ENCODE data around the gene NKAIN2.

Gene NKAIN2

DNA sequence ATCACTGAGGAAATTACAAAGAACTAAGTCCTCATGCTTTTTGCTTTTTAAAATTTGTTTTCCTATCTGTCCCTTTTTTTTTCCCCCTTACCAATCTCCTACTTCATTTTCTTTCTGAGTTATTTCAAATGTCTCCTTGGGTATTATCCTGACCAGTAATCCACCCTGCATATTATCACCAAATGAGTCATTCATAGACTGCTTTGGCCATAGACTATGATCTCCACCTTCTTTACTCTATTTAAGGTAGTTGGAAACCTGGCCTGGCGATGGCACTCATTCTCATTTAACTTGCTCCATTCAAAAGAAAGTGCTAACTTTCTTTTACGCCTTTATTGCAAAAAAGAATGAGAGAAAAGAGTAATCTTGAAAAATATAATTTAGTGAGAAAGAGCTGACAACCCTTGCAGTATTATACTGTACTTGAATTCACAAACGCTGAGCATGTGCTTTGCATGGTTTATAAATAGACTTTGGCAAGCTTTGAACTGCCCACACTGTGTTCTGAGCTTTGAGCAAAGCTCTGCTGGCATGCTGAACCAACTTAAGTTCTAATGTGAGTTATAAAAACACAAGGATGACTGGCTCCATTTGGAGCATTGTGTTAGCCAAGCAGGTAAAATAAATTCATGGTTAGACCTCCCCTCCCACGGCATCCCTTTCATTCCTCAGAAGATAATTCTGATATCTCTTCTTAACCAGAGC is 198.9 kb downstream of the NKAIN2 start:
- H3K9me3 ChIP-seq = no peaks in the 10 kb centered on the region
- no peaks in the 10 kb centered on the region for H3K4me1 ChIP-seq
- no peak for DNase-seq
- H3K27me3 ChIP-seq = no peaks in the 10 kb centered on the region
- no peak for TF ChIP-seq CTCF (IDR thresholded peaks at IDR 0.05; ENCODE audit: low read depth, low read length)
- no peak overlapping the region for H3K4me3 ChIP-seq (ENCODE audit: low read depth, low read length)
- no peaks in the 10 kb centered on the region for H3K36me3 ChIP-seq

- no peak for DNase-seq
- Histone ChIP-seq H3K36me3 (no peaks in the 10 kb centered on the region), H3K4me3 (ENCODE audit: low read depth, low read length) (no peak overlapping the region), H3K4me1 (no peaks in the 10 kb centered on the region), H3K27me3 (no peaks in the 10 kb centered on the region), H3K9me3 (no peaks in the 10 kb centered on the region; the same call in 1 of the 2 replicates)
- no peak for TF ChIP-seq CTCF (IDR thresholded peaks at IDR 0.05; ENCODE audit: low read depth, low read length)
These were observed 203.6 kb downstream of the NKAIN2 start for GRCh38 chr6:124007266-124007665.

- no peaks in the 10 kb centered on the region for H3K4me1 ChIP-seq
- no peaks in the 10 kb centered on the region for H3K27me3 ChIP-seq
- no peaks in the 10 kb centered on the region; the same call in 1 of the 2 replicates for H3K9me3 ChIP-seq
- H3K4me3 ChIP-seq (ENCODE audit: low read depth, low read length) = no peak overlapping the region
- no peaks in the 10 kb centered on the region for H3K36me3 ChIP-seq
- TF ChIP-seq CTCF (IDR thresholded peaks at IDR 0.05; ENCODE audit: low read depth, low read length) = no peak
- DNase-seq = no peak
These were observed 204.6 kb downstream of the NKAIN2 start for GRCh38 chr6:124008000-124008987.

DNA sequence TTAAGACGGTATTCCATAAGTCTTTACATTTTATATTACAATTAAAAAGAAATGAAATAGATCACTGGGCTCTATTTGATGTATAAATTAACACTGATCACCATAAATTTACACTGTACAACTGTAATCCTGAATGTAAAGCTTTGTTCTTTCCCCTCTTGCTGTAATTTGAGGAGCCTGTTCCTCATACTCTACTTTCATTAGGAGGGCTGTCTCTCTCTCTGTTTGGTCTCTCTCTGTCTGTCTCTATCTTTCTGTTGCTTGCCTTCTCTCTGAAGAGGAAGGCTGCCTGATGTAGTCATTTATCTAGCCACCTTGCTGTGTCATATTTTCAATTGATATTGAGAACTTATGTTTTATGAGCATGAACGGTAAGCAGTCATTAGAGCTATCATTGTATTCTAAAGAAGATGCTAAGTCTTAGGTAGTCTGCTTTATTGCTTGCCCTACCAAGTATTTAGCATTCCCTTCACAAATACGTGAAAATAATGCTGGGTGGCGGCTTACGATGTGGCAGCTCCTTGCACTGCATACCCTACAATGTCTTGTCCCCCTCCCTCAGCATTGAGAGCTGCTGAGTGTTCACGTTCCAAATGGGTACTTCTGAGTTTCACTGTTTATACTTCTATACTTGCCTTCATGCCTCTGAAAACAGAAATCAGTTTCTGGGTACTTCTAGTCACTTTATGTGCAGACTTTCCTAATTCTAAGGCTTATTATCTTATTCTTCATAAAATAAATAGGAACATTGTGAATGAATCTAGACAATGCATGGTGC is 205.5 kb downstream of the NKAIN2 start:
- Histone ChIP-seq H3K36me3 (no peaks in the 10 kb centered on the region), H3K4me1 (no peaks in the 10 kb centered on the region), H3K27me3 (no peaks in the 10 kb centered on the region), H3K4me3 (ENCODE audit: low read depth, low read length) (no peak overlapping the region), H3K9me3 (no peaks in the 10 kb centered on the region; the same call in 1 of the 2 replicates)
- DNase-seq = no peak
- no peak for TF ChIP-seq CTCF (IDR thresholded peaks at IDR 0.05; ENCODE audit: low read depth, low read length)

DNA sequence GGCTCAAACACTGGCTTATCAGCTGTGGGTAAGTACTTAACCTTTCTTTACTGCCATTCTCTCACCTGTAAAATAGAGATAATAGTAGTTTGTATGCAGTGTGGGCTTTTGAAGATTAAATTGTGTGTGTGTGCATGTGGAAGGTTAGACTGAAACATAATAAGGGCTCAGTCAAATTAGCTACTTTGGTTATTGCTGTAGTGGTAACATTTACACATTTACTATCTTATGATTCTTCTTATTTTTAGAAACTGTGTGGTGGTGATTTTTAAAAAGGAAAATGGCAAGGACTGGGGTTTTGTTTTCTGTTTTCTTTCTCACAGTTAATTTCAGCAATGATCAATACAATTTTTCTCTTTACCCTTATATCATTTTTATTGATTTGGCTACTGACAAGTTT is 206.9 kb downstream of the NKAIN2 start:
- no peak for TF ChIP-seq CTCF (IDR thresholded peaks at IDR 0.05; ENCODE audit: low read depth, low read length)
- no peak for DNase-seq

More for the DNA sequence above, 206.9 kb downstream of the NKAIN2 start:
- Histone ChIP-seq H3K9me3 (no peaks in the 10 kb centered on the region; the same call in 1 of the 2 replicates), H3K36me3 (no peaks in the 10 kb centered on the region), H3K4me1 (no peaks in the 10 kb centered on the region), H3K27me3 (no peaks in the 10 kb centered on the region), H3K4me3 (ENCODE audit: low read depth, low read length) (no peak overlapping the region)
